IPS-15b (cell line): ENCODE measurements around the gene TBR1.

Source experiments
- H3K27me3 ChIP-seq: one replicate; pipeline ENCODE4 v1.6.1; 2013; ENCODE audit warnings: low read length; ENCODE audit not compliant: control insufficient read depth, insufficient read depth
- H3K36me3 ChIP-seq: one replicate; pipeline ENCODE4 v1.6.1; 2013; ENCODE audit warnings: low read length; ENCODE audit not compliant: control insufficient read depth, insufficient read depth
- H3K4me1 ChIP-seq: one replicate; pipeline ENCODE4 v1.6.1; 2013; ENCODE audit warnings: mild to moderate bottlenecking, low read length; ENCODE audit not compliant: control insufficient read depth, insufficient read depth
- H3K4me3 ChIP-seq: one replicate; pipeline ENCODE4 v1.5.1; 2013; ENCODE audit warnings: low read depth, low read length
- H3K9ac ChIP-seq: one replicate; pipeline ENCODE4 v1.6.1; 2013; ENCODE audit warnings: low read depth, mild to moderate bottlenecking, low read length
- H3K9me3 ChIP-seq: one replicate; pipeline ENCODE4 v1.6.1; 2013; ENCODE audit warnings: mild to moderate bottlenecking, low read length; ENCODE audit not compliant: control insufficient read depth, insufficient read depth

The TBR1 gene

DNA sequence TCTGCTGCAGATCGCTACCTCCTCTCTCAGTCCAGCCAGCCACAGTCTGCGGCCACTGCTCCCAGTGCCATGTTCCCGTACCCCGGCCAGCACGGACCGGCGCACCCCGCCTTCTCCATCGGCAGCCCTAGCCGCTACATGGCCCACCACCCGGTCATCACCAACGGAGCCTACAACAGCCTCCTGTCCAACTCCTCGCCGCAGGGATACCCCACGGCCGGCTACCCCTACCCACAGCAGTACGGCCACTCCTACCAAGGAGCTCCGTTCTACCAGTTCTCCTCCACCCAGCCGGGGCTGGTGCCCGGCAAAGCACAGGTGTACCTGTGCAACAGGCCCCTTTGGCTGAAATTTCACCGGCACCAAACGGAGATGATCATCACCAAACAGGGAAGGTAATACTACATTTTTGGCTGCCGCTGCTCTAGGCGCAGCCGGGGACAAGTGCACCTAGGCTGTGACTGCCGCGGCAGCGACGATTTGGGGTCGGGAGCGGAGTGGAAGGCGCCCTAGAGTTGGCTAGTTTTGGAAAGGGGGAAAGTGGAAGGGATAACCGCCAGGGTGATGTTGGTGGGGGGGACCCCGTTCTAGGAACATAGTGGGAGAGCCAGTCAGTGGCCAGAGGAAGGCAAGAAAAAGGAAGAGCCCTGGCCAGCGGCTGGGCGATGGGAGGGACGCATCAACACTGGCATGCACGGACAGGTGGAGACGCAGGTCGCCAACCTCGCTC, 776 bp downstream of the TBR1 start:
- Histone ChIP-seq H3K9me3 (no peaks in the 10 kb centered on the region), H3K4me3 (peak overlapping the region; percentile 34), H3K9ac (no peak overlapping the region), H3K36me3 (no peaks in the 10 kb centered on the region), H3K4me1 (peaks cover 12% of the 10 kb centered on the region), H3K27me3 (peaks cover 95% of the 10 kb centered on the region)

DNA sequence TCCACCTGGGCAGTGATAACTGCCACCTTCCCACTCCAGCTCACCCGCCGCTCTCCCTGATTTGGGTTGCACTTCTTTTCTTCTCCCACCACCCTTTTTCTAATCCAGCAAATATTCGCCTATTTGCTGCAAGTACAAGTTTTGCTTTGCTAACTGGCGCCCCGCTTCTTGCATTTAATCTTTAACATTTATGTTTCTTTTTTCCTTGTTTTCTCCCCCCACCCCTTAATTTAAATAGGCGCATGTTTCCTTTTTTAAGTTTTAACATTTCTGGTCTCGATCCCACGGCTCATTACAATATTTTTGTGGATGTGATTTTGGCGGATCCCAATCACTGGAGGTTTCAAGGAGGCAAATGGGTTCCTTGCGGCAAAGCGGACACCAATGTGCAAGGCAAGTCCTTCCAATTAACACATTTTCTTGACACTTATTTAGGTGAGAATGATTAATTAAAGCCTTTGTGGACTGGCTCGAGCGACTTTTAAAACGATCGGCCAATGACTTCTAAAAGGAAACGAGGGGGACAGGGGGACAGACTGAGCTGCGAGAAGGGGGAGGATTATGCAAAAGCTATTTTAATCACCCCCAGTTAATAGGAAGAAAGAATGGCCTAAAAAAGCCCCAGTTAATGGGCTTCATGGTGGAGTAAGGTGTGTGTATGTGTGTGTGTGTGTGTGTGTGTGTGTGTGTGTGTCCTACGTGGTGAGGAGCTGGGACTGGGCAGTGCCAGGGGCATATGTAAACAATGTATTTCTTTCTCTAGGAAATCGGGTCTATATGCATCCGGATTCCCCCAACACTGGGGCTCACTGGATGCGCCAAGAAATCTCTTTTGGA, 1.6 kb downstream of the TBR1 start:
- Histone ChIP-seq H3K4me3 (peak overlapping the region; percentile 34), H3K27me3 (peaks cover 95% of the 10 kb centered on the region), H3K9me3 (no peaks in the 10 kb centered on the region), H3K4me1 (peaks cover 9% of the 10 kb centered on the region), H3K36me3 (no peaks in the 10 kb centered on the region), H3K9ac (no peak overlapping the region)

DNA sequence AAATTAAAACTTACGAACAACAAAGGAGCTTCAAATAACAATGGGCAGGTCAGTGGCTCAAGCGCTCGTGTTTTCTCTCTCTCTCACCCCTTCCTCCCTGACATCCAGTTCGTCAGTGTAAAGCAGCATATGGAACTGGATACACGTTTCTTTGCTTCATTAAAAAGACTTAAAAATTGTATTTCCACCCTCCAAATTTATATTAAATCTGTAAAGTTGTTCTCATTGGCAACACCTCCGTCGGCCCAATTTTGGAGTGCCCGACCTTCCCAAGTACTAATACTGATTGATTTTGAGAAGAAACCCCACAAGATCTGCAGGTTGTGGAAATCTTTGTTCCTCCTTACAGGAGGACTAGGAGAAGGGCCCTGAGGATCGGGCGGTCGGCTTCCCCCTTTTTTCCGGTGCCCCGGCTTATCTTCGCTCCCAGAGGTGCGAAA, 2.2 kb downstream of the TBR1 start:
- Histone ChIP-seq H3K27me3 (peaks cover 95% of the 10 kb centered on the region), H3K36me3 (no peaks in the 10 kb centered on the region), H3K4me3 (peak overlapping the region; percentile 34), H3K9ac (no peak overlapping the region), H3K9me3 (no peaks in the 10 kb centered on the region), H3K4me1 (peaks cover 4% of the 10 kb centered on the region)

DNA sequence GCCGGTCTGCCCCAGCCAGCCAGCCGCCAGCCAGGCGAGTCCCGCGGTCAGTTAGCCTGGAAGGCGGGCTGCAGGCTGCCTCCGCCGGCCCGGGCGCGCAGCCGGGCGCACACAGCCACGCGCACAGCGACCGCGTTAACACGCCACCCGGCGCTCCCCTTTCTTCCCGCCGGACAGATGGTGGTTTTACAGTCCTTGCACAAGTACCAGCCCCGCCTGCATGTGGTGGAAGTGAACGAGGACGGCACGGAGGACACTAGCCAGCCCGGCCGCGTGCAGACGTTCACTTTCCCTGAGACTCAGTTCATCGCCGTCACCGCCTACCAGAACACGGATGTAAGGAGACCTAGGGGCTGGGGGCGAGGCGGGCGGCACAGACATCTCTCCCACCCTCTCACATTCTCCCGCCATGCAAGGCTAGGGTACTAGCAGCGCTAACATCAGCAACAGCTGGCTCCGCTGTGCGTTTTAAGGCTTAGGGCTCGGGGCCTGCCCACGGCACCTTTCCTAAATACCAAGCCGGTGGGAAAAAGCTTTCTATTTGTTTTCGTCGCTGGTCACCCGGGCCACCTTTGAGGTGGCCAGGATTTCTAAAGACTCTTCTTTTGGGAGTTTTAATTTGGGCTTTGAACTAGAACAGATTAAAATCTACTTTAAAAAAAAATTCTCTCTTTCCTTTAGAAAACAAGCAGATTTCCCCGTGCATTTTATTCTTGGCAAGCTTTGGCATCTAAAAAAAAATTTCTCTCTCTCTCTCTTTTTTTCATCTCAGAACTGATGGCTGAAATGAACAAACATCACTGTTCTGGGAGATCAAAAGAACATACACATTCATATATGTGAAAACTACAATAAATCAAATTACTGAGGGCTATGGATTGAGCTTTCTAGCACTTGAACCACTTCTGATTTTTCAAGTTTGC, 2.9 kb downstream of the TBR1 start:
- peaks cover 96% of the 10 kb centered on the region for H3K27me3 ChIP-seq
- no peak overlapping the region for H3K9ac ChIP-seq
- no peaks in the 10 kb centered on the region for H3K36me3 ChIP-seq
- no peaks in the 10 kb centered on the region for H3K9me3 ChIP-seq
- H3K4me1 ChIP-seq = peaks cover under 1% of the 10 kb centered on the region
- H3K4me3 ChIP-seq = peak overlapping the region; percentile 4

DNA sequence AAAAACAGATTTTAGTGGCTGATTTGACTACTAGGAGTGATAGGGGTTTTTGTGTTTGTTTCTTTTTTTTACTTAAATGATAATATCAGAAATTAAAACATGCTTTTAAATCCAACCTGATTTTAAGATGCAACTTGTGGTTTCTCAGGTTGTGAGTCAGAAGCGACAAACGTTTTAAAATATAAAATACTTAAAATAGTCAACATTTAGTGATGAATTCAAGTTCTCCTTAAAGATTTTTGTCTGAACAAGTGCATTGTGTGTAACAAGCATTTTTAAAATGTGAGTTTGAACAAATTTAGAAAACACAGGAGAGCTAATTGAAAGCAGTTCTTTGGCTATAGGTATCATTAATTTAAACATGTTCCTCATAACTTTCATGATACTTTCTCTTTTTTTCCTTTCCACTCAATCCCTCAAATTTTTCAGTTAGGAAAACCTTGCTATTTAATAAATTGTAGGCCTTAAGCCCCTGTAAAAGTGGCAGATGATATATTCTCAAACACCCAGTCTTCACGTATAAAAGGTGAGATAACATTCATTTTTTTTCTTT, 3.6 kb downstream of the TBR1 start:
- no peak overlapping the region for H3K4me3 ChIP-seq
- H3K27me3 ChIP-seq = peaks cover 100% of the 10 kb centered on the region
- H3K9me3 ChIP-seq = no peaks in the 10 kb centered on the region
- no peaks in the 10 kb centered on the region for H3K4me1 ChIP-seq
- no peak overlapping the region for H3K9ac ChIP-seq
- H3K36me3 ChIP-seq = no peaks in the 10 kb centered on the region

DNA sequence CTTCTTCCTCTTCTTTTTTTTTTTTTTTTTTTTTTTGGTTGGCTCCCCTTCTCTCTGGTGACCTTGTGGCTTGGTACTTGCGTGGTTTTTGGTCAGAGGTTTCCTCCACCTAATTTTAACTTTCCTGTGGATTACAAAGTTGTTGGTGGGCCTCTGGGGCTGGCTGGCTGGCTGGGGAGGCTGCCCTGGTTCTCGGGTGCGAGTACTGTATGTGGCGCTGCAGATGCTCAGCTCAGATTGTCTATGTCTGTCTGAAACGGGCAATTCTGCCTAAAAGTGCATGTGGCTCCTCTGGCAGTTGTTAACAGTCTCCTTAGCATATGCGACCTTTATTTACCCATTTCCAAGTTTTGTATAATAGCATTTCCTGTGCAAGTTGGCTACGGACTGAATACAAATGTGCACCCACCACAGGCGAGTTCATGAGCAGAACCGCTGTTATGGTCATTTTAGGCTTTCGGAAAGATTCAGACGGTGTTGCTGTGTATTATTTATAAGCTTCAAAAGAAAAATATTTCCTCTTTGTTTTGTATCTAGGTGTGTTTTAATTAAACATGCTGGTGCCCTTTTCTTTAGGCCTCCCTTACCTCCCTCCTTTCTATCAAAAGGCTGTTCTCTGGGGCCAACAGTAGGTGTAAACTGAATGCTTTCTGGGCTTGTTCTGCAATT, 4.4 kb downstream of the TBR1 start:
- no peaks in the 10 kb centered on the region for H3K36me3 ChIP-seq
- no peaks in the 10 kb centered on the region for H3K4me1 ChIP-seq
- H3K9ac ChIP-seq = no peak overlapping the region
- no peaks in the 10 kb centered on the region for H3K9me3 ChIP-seq
- H3K4me3 ChIP-seq = no peak overlapping the region
- H3K27me3 ChIP-seq = peaks cover 100% of the 10 kb centered on the region

DNA sequence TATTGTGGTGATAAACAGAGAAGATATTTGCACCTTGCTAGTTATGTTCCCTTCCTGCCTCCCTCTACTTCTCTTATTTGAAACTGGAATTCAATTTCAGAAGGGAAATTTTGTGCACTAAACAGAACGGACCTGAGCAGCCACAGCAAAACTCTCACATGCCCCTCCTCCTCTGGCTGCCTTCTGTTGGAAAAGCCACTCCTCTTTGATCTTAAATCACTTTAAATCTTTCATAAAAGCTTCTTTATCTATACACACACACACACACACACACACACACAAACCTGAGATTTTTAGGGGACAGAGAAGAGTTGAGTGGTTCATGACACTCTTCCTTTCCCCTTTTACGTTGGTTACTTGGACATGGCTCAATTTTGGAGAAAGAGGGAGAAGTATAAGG, 5.6 kb downstream of the TBR1 start:
- H3K36me3 ChIP-seq = no peaks in the 10 kb centered on the region
- no peaks in the 10 kb centered on the region for H3K4me1 ChIP-seq
- peaks cover 100% of the 10 kb centered on the region for H3K27me3 ChIP-seq
- H3K4me3 ChIP-seq = no peak overlapping the region
- no peaks in the 10 kb centered on the region for H3K9me3 ChIP-seq
- no peak overlapping the region for H3K9ac ChIP-seq

DNA sequence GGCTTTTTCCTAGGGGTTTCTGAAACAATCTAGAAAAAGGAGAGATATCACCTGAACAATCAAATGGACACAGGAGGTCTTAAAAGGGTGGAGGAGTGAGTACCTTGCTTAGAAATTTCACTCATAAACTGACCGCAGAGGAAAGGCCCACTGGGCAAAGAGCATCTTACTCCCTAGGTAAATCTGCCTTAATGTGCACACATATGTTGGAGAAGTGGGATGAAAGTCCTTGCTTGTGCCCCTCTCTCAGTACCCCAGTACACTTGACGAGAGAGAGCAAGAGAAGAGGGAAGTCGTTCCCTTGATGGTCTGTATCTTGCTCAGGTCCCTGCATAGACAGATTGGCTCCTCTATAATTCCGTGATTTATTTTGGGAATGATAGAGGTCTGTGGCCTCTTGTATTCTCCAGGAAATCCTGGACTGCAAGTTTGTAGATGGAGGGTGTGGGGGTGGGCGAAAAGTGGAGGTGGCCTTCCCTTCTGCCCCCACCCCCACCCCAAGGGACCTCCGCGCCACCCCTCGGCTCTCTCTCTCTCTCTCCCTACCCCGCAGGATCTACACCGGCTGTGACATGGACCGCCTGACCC, 6.8 kb downstream of the TBR1 start:
- H3K36me3 ChIP-seq = no peaks in the 10 kb centered on the region
- H3K9ac ChIP-seq = no peak overlapping the region
- peaks cover 100% of the 10 kb centered on the region for H3K27me3 ChIP-seq
- H3K4me1 ChIP-seq = no peaks in the 10 kb centered on the region
- no peaks in the 10 kb centered on the region for H3K9me3 ChIP-seq
- H3K4me3 ChIP-seq = peak overlapping the region; percentile 50

DNA sequence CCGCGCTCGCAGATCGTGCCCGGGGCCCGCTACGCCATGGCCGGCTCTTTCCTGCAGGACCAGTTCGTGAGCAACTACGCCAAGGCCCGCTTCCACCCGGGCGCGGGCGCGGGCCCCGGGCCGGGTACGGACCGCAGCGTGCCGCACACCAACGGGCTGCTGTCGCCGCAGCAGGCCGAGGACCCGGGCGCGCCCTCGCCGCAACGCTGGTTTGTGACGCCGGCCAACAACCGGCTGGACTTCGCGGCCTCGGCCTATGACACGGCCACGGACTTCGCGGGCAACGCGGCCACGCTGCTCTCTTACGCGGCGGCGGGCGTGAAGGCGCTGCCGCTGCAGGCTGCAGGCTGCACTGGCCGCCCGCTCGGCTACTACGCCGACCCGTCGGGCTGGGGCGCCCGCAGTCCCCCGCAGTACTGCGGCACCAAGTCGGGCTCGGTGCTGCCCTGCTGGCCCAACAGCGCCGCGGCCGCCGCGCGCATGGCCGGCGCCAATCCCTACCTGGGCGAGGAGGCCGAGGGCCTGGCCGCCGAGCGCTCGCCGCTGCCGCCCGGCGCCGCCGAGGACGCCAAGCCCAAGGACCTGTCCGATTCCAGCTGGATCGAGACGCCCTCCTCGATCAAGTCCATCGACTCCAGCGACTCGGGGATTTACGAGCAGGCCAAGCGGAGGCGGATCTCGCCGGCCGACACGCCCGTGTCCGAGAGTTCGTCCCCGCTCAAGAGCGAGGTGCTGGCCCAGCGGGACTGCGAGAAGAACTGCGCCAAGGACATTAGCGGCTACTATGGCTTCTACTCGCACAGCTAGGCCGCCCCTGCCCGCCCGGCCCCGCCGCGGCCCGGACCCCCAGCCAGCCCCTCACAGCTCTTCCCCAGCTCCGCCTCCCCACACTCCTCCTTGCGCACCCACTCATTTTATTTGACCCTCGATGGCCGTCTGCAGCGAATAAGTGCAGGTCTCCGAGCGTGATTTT, 7.6 kb downstream of the TBR1 start:
- Histone ChIP-seq H3K27me3 (peaks cover 100% of the 10 kb centered on the region), H3K4me3 (peak overlapping the region; percentile 50)

DNA sequence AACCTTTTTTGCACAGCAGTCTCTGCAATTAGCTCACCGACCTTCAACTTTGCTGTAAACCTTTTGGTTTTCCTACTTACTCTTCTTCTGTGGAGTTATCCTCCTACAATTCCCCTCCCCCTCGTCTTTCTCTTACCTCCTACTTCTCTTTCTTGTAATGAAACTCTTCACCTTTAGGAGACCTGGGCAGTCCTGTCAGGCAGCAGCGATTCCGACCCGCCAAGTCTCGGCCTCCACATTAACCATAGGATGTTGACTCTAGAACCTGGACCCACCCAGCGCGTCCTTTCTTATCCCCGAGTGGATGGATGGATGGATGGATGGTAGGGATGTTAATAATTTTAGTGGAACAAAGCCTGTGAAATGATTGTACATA, 8.3 kb downstream of the TBR1 start:
- Histone ChIP-seq H3K36me3 (no peaks in the 10 kb centered on the region), H3K27me3 (peaks cover 100% of the 10 kb centered on the region), H3K9me3 (no peaks in the 10 kb centered on the region), H3K9ac (no peak overlapping the region), H3K4me3 (peak overlapping the region; percentile 50), H3K4me1 (no peaks in the 10 kb centered on the region)

More for the DNA sequence above, 7.6 kb downstream of the TBR1 start:
- Histone ChIP-seq H3K9me3 (no peaks in the 10 kb centered on the region), H3K9ac (no peak overlapping the region), H3K36me3 (no peaks in the 10 kb centered on the region), H3K4me1 (no peaks in the 10 kb centered on the region)
